Right hindlimb (tissue), 1 donor: ENCODE results near the gene CNTNAP3B.
"Not testable (repeated sequence)": the region's sequence is repeated elsewhere in the genome, so short reads cannot be mapped to it uniquely, and the experiment has no call there.

ENCODE experiments used
- DNase-seq: peaks from one replicate; pipeline ENCODE4 v3.0.0-alpha.2; 2018

The CNTNAP3B gene

DNA sequence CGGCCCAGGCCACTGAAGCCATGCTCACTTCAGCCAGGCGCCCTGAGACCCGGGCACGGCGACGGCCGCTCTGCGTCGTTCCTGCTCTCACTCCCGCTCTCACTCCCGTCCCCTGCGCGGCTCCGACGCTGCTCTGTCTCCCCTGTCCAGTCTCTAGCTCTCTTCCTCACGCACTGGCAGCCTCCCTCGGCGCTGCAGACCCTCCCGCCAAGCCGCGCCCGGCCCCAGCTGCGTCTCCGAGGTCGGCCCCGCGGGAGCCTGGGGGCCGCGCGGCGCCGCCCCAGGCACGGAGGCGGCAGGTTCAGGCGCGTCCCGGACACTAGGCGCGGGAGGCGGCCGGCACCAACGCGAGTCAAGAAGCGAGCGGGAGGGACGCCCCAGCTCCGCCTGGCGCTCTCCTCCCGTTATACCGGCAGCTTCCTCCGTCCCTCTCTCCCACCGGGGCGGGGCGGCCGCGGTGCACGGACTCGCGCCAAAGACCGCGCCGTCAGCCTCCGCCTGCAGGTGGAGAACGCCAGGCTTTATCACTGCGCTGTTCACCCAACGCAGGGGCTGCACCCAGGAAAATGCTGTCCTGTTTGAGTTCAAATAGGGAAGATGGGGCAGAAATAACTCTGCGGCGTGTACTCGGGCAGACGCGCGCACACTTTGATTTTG is at the start of gene CNTNAP3B:
Gene CNTNAP3B (minus strand): TSS at position 354 of the 657 bp plus-strand sequence. CDS start 332 bp downstream, at position 22.
- DNase-seq = peak; percentile 11

DNA sequence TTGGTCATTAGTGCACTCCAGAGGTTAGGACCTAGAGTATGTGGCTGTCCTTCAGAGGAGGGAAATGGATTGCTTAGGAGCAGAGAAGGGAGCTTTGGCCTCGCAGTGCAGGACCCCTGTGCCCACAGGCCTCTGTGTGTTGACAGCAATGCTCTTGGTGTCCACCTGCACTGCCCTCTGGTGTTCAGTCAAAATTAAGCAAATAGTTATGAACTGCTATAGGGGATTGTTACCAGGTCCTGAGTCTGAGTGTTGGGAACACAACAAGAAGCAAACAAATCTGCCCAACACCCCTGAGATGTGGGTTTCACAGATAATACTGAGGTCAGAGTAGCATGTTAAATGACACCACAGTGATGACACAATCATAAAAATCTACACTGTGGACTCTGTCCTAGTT is 31.1 kb upstream of the CNTNAP3B start:
- DNase-seq = not testable (repeated sequence)

DNA sequence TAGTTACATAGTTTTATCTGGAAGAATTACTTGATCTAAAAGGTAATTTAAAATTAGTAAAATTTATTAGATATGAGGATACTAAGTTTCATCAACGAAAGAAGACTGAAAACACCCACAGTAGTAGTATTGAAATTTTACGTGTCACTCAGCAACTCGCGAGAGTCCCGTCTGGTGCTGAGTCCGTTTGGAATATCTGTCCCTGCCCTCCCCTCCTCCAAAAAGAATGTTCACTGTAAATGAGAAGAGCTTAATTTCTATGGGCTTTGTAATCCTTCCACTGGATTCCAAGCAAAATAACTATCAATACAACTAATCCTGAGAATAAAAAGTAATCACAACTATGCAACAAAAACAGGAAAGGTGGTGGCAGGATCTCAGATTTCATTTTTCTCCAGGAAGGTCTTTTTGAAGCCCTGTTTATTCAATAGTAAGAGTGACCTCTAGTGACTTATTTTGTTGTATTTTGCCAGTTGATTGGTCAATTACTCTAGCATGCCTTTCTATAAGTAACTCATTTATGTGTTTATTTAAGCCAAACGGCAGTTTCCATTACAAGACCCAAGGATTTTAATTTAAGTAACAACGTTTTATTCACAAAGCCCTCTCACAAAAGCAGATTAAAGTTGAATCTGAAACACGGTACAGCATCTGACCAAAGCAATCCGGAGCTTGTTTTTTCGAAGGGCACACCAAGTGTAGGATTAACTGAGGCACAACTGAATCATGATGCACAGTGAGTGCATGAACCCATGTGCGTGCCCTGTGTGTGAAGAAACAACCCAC is 2.0 kb downstream of the CNTNAP3B start:
- DNase-seq = peak; percentile 13

DNA sequence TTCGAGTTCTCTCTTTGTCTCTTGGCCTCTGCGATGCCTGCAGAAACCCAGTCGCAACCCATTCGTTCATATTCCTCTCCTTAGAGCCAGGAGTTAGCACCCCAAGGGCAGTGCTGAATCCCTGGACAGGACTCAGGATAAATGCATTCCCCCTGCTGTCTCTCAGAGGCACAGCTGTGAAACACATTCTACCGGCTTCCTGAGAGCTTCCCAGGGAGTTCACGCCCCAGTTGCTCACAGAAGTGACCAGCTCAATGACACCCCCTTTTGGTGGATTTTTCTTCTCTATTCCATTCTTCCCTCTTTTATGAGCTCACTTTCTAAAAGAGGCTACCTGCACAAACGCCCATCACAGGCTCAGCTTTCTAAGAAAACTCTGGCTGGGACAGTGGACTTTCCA is 8.2 kb downstream of the CNTNAP3B start:
- DNase-seq = peak; percentile 14

DNA sequence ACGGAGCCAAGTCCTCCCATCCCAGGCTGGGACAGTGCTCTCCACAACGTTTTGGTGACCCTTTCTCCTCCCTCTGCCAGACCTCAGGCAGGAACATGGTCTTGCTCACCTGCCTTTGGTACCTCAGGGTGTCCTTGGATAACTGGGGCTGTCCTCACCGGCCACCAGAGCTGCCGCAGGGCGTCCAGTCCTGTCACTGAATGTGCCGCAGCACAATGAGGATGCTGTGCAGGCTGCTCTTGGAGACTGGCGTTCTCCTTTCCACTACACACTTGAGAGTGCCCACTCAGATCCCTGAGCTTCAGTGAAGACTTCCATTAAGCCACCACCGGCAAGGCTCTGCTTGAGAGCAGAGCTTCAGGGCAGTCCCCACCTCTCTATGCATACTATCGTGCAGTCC is 33.3 kb downstream of the CNTNAP3B start:
- DNase-seq = not testable (repeated sequence)

DNA sequence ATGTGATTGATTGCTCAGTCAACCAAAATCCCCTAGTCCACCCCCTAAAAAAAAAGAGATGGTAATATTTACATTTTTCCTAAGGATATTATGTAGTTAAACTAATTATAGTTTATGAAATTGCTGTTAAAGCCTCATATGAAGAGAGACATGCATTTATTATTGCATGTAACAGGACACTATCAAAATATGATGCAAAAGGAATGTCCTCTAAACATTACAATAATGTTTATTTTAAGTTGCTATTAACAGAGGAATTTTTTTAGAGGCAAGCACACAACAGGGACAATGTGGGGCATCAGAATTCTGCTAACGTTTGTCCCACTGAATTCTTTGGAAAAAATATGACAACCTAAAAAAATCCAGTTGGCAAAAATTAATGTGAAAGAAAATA is 44.7 kb downstream of the CNTNAP3B start:
- not testable (repeated sequence) for DNase-seq

DNA sequence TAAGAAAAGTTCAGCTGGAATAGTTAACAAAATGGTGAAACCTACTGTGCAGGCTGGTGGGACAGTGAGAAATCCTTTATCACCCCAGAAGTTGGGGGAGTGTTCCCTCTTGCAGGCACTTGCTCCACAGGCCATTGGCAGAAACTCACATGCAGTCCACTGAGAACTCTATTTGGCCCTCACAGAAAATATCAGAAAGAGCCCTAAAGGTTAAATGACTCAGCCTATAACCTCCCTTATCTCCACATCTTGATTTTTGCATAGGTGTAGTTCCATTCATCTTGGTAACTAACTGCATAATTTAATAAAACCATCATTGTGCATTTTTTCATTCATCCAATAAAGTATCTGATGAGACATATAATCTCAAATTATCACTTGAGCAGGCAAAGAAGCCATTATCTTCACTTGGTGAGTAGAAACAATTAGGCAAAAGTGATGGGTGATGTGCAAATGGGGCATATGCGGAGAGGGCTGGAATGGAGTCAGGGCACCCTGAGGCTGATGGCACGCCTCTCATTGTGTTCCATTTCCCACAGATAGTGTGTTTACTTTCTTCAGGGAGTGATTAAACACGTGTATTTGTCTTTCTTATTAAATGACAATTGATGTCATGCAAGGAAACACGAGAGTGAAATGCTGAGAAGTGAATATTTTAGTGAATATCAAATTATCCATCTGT is 45.2 kb downstream of the CNTNAP3B start:
- not testable (repeated sequence) for DNase-seq

DNA sequence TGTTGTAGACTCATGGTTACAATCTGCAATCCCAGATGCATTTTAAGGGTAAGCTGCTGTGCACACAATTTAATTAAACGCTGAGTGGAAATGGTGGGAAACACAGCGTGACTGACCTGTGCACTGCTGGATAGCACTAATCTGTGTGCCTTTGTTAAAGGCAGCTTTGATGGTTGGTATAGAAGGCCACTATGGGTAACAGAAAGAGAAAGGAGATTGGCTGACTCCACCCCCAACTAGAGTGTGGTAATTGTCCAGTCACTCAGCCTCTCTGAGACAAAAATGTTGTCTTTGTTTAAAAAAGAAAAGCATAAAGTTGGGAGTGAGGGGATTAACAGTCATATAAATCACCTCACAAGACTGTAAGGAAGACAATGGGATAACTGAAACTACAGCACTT is 48.9 kb downstream of the CNTNAP3B start:
- not testable (repeated sequence) for DNase-seq

DNA sequence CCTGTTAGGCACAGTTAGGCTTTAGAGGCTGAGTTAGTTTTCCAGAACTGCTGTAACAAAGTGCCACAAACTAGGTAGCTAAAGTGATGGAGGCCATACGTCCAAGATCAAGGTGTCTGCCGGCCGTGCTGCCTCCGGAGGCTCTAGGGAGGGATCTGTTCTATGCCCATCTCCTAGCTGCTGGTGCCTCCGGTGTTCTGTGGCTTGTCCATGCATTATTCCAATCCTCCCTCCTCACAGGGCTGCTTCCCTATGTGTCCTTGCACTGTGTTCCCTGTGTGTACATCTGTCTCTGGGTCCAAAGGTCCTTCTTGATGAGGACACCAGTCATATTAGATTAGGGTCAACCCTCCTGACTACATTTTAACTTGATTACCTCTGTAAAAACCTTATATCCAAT is 54.4 kb downstream of the CNTNAP3B start:
- DNase-seq = not testable (repeated sequence)

DNA sequence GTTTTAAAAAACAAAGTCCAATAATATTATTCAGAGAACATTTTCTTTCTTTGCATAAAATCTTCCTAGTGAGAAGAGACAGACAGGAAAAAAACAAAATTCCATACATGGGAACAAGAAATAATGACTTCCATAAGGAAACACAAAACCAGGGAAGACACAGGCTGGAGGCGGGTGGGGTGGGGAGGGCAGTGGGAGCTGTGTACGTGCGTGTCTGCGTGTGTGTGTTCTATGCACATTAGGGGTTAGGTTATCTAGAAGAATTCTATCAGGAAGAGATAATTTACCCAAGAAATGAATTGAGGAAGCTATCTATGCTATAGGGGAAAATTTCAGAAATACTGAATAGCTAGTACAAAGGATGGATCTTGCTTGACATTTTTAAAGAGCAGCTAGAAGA is 58.2 kb downstream of the CNTNAP3B start:
- not testable (repeated sequence) for DNase-seq

DNA sequence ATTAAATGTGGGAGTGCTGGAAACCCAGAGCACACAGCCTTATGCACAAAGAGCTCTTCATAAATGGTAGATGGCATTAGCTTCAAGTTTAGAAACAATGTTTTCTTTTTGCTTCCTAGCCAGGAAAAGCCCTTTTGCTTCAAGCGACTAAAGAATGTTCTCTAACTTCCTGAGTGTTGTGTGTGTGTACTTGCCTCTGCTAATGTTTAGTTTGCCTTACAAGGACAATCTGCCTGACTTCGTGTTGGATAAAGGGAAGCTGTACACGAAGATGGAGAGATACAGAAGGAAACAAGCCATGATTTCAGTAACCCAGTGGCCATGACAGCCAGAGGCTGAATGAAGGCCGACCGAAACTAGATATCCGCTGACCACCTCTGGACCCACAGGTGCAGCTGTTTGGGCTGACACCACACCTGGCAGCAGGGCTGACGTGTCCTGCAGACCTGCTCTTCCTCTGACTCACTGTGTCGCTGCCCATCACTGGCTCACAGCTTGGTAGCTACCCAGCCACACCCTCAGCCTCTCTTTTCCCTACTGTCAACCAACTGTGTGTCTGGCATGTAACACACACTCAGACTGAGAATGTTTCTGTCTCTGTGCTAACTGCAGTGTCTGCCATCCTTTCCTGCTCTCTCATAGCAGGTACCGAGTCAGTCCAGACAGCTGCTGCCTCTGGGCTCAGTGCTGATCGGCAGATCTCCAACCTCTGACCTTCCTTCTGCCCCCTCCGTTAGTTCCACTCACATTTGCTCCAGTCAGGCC is 59.0 kb downstream of the CNTNAP3B start:
- not testable (repeated sequence) for DNase-seq

DNA sequence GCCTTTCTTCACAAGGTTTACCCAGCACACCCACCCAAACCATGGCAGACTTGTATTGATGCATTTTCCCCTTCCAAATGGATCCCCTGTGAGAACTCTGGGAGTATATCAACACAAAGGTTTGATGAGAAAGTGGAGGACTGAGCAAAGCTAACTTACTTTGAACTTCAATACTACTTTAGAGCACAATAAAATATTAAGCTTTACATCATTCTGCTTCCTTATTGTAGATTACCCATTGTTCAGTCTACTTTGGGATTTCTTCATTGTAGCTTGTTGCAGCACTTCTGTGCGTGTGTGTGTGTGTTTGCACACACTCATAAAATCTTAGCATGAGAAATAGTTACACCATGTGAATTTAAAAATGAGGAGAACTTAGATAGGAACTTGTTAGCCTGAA is 75.4 kb downstream of the CNTNAP3B start:
- not testable (repeated sequence) for DNase-seq

DNA sequence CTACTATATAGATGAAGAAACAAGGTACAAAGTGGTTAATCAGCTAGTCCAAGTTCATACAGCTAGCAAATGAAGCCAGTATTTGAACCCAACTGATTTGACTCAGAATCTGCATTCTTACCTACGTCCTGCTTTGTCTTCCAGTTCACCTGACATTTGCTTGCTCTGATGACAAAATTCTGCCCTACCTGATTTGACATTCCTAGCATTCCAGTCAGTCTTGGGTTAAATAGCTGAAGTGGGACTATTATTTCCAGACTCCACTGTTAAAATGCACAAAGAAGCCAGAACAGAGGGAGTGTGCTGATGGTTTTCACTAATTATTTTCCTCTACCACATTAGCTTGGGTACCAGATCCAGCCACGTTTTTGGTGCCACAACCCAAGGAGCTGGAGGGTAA is 78.5 kb downstream of the CNTNAP3B start:
- not testable (repeated sequence) for DNase-seq

DNA sequence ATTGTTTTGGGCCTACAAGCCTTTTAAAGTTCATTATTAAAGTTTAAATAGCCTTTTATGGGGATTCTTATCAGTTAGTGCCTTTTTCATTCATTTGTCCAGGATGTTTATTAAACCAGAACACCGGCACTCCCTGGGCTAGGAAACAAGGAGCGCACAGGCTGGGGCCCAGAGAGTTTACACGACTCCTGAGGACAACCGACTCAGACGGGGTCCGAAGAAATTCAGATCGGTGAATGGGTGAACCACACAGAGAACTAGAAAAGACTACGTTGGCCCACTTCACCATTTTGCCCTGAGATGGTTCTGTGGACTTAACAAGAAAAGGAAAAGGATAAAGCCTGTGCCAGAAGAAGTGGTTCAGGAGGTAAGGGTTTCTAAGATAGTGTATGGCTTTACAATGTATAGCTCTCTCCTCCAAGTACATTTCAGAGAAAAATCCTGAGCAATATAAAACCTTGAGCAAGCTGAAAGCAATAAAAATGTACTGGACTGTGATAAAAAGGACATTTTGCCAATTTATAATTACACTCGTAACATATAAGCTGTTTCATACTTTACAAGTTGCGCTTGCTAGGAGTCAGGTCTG is 84.7 kb downstream of the CNTNAP3B start:
- DNase-seq = peak; percentile 0

DNA sequence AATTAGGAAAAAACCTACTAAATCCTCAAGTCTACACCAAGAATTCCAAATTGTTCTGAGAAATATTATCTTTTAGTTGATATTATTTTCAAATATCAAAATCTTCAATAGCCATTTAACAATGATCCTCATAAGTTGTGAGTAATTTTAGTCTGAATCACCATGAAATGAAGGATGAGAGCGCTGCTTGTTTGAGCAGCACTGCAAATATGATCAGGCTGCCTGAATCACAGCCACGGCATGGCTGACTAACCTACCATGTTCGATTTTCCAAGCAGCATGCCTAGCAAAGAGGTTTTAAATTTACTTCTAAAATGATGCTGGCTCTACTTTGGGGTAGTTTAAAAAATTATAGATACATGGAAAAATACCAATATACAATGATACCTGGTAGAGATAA is 95.7 kb downstream of the CNTNAP3B start:
- not testable (repeated sequence) for DNase-seq

DNA sequence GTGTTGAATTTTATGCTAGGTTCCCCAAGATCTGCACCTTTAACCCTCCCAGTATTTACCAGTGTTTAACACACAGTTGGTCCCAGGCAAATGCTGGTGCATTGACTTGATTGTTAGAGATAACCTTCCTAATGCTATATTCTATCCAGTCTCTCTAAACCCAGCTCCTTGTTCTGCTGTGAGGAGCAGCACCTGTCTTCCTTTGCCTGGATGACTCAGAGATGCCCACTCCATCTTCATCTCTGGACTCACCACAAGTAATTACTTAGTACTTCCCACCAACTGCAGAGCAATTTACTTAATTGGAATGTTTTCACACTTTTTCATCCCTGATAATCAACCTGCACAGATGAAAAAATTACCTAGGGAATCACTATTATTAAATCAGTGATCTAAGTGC is 108.6 kb downstream of the CNTNAP3B start:
- DNase-seq = not testable (repeated sequence)

DNA sequence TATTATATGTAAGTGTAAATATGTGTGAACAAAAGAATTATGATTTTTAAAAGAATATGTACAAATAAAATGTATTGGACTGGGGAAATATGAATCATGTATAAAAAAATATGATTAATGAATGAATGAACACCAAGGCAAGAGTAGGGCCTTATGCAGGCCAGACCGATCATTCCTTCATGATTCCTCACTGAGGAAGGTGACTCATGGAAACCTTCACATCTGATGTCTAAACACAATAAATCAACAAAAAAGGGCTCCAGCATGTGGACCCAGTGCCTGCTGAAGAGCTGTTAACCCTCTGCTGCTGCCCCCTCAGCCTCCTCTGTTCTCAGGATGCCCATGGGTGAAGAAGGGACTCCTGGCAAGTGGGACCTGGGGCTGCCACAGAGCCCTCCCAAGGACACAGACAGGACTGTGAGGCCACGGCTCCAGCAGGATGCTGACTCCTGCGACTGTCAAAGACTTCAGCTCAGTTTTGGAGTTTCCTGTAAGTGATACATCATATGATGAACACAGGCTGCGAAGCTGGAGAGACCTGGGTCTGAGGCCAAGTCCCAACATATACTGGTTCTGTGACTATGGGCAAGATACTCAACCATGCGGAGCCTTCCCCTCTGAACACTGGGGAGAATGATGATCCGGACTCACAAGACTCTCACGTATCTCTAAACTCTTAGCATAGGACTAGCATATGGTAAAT is 110.9 kb downstream of the CNTNAP3B start:
- DNase-seq = not testable (repeated sequence)

DNA sequence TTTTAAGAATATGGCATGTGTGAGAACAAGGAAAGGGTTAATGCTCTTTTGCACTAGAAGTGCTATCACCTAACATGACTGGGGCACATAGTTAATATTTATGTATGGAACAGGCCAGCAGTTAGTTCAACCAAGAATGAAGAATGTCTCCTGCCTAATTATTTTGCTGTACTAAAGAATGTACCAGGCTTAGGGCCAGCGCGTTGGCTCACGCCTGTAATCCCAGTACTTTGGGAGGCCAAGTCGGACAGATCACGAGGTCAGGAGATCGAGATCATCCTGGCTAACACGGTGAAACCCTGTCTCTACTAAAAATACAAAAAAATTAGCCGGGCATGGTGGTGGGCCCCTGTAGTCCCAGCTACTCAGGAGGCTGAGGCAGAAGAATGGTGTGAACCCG is 114.9 kb downstream of the CNTNAP3B start:
- DNase-seq = not testable (repeated sequence)

DNA sequence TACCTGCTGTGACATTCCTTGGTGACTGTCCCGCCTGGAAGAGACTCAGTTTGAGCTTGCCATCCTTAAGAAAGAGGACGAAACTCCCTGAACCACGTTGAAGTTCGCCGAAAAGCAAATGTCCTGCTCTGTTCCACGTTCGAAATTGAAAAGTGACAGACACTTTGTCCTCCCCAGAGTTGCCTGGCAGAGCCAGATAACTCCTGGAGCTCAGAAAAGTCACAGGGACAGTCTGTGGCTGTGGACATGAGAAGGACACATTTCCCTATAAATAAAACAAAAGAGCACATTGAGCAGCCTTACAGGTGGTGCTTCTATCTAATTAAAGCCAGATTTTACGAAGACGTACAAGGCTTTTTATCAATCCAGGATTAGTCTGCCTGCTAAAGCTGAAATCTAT is 137.6 kb downstream of the CNTNAP3B start:
- DNase-seq = not testable (repeated sequence)

DNA sequence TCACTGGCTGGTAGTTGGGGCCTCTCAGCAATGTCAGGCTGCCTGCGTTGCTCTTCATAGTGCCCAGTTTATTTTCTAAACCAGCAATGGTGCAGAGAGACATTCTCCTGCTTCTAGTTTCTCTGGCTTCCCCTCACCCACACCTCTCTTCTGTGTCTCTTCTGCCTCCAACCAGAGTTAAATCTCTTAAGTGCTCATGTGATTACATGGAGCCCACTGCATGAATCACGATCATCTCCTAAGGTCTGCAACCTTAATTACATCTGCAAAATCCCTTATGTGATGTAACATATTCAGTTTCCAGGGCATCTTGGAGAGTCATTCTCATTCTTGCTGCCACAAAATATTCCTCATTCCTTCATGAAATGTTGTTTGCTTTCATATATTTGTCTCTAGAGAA is 149.0 kb downstream of the CNTNAP3B start:
- not testable (repeated sequence) for DNase-seq

DNA sequence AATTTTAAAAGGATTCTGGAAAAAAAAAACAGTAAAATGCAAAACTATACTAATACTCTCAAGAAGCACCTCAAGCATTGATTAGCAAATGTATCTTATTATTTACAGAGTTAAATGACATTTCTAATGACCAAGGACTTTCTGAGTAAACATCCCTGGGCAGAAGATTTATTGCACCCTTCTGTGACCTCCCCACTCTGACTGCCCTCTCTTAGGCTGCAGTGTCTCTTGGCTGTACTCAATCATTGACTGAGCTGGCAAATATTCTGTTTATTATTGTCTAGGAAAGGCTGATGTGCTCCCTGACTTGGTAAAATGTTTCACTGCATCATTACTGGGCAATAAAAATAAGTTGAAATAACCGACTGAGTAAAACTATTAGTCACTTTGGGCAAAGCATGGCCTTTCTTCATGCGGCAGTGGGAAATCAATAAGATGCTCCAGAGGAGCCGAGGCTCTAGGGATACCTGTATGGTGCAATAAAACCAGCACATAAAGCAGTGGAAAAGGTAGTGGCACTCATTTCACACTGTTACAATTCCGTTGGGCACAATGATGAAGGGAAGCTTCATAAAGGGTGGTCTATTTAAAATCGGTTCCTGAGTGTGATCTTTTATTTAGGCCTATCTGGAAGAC is 151.1 kb downstream of the CNTNAP3B start:
- DNase-seq = not testable (repeated sequence)
